Aorta (tissue), 5 donors: ENCODE data around the gene TMEM184C. TPM values are rescaled to one million over a fixed set of nuclear protein-coding genes. Genes with fewer than 3 reads are reported as not detected.

Source experiments
- ATAC-seq: fragments of 200-7000 bp; cut with Tn5 transposase; one replicate; pipeline ENCODE4 v1.9.1; 2022; ENCODE audit warnings: moderate library complexity; ENCODE audit not compliant: low FRiP score
- DNase-seq, 2 donors: peaks; one replicate each; pipeline ENCODE4 v3.0.0-alpha.2; 2020
- H3K27ac ChIP-seq, 2 donors: one replicate each; pipeline ENCODE4 v1.5.1; 2013; ENCODE audit warnings: low read length in 2 of 2, mild to moderate bottlenecking in 2 of 2, moderate library complexity in 2 of 2, control low read depth in 1 of 2, inconsistent platforms in 1 of 2, low read depth in 1 of 2
- H3K27me3 ChIP-seq, 2 donors: one replicate each; pipeline ENCODE4 v1.6.1; 2013; ENCODE audit warnings: control low read depth in 1 of 2, low read length in 1 of 2, mild to moderate bottlenecking in 1 of 2, moderate library complexity in 1 of 2; ENCODE audit not compliant: insufficient read depth in 2 of 2, control insufficient read depth in 1 of 2
- H3K36me3 ChIP-seq, 2 donors: one replicate each; pipeline ENCODE4 v1.6.1; 2013; ENCODE audit warnings: control low read depth in 1 of 2, low read length in 1 of 2, mild to moderate bottlenecking in 1 of 2; ENCODE audit not compliant: insufficient read depth in 2 of 2, control insufficient read depth in 1 of 2
- H3K4me1 ChIP-seq, 2 donors: one replicate each; pipeline ENCODE4 v1.6.1; 2013; ENCODE audit warnings: low read length in 2 of 2, control low read depth in 1 of 2, mild to moderate bottlenecking in 1 of 2, moderate library complexity in 1 of 2; ENCODE audit not compliant: insufficient read depth in 2 of 2, control insufficient read depth in 1 of 2
- H3K4me3 ChIP-seq, 2 donors: one replicate each; pipeline ENCODE4 v1.5.1; 2013; ENCODE audit warnings: low read length in 2 of 2, control low read depth in 1 of 2, mild to moderate bottlenecking in 1 of 2
- H3K9me3 ChIP-seq: one replicate; pipeline ENCODE4 v1.6.1; 2013; ENCODE audit warnings: mild to moderate bottlenecking, low read length; ENCODE audit not compliant: control insufficient read depth
- WGBS, 2 donors: extraction: QIAGEN DNeasy Blood & Tissue Kit; methylation state at CpG; one replicate each; pipeline ENCODE4 v1.1.7; 2013; 5-methylcytosine and 5-hydroxymethylcytosine counted together
- intact Hi-C, 2 donors: fragments of 100-400 bp; cut with DNase I; formaldehyde crosslinking; loops; one replicate each; pipeline versions ENCODE4 v1.14.2 to v1.15.0; 2022
- polyA plus RNA-seq, 2 donors: library from polyadenylated mRNA; stranded (reverse); fragments of 200-250 nt; gene quantifications; one replicate each; pipeline ENCODE4 v1.2.3, GENCODE V29; 2013
- total RNA-seq, 2 donors: library from RNA; stranded (reverse); fragmentation: NEBNext Ultra II Directional; extraction: Animal tissue kit (Norgen Biotek cat#: 25700); gene quantifications; one replicate each; pipeline ENCODE4 v1.2.1, GENCODE V29; 2021
- donor health status: healthy with polysubstance abuse.
- donor health status: Bipolar disorder and iron deficiency.
- donor health status: DM: no; HTN: no; CAD: no.
- donor health status: DM: no; HTN: no; CAD: no.
- donor health status: DM: yes; HTN: yes; CAD: no.

TMEM184C gene
- total and polyA plus RNA-seq, 4 donors = 10.6 to 23.5 (median 19.3) TPM

DNA sequence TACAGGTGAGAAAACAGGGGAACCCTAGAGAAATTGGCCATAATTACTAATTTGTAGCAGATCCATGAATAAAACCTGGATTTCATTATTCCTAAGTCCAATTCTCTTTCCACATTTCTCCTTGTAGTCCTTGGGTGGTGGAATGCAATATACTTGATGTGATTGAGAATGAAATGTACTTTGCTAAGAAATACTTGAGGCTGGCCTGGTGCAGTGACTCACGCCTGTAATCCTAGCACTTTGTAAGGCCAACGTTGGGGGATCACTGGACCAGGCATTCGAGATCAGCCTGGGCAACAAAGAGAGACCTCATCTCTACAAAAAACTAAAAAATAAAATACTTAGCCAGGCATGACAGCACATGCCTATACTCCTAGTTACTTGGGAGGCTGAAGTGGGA, 15.9 kb downstream of the TMEM184C start:
- ATAC-seq (no peak), DNase-seq (no peak)
- H3K4me3 ChIP-seq = no peak overlapping the region
- intact Hi-C loops = no loop called here
- no peaks in the 10 kb centered on the region for H3K27me3 ChIP-seq
- WGBS, 2 donors = 85 to 87% methylated on average over 3 of the region's 3 CpGs
- no peaks in the 10 kb centered on the region for H3K9me3 ChIP-seq
- H3K27ac ChIP-seq = no peak overlapping the region
- no peaks in the 10 kb centered on the region for H3K4me1 ChIP-seq
- H3K36me3 ChIP-seq = peaks cover 0 to 11% of the 10 kb centered on the region in 2 donors

DNA sequence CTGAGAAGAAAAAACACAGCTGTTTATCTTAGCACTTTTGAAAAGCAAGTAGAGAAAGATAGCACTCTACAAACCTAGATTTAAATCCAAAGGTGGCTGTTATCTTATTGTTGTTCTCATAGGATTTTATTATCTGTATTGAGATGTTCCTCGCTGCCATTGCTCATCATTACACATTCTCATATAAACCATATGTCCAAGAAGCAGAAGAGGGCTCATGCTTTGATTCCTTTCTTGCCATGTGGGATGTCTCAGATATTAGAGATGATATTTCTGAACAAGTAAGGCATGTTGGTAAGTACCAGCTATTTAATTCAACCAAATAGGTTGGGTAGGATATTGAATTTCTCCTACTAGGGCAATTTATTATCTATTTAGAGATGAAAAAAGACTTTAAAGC, 16.4 kb downstream of the TMEM184C start:
- intact Hi-C loops = no loop called here
- Histone ChIP-seq H3K36me3 (peaks cover 0 to 11% of the 10 kb centered on the region in 2 donors), H3K9me3 (no peaks in the 10 kb centered on the region), H3K27ac (no peak overlapping the region), H3K4me3 (no peak overlapping the region), H3K4me1 (no peaks in the 10 kb centered on the region), H3K27me3 (no peaks in the 10 kb centered on the region)
- DNase-seq (no peak), ATAC-seq (no peak)
- WGBS, 2 donors = 99 to 100% methylated on average over 1 of the region's 1 CpG

DNA sequence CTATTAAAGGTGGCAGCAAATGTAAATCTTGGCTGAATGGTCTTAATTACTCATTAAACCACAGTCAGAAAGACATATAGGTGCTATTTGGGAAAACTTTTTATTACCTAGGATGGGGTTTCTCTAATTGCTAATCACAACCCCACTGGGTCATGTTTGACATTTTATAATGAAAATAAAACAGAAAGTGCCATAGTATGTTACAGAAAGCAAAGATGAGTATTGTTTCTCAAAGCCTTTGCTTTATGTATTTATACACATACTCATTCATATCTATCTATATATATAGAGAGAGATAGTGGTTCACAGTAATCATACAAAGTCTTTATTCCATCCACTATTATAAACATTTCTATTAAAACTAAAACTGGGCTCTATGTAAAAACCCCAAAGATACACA, 18.2 kb downstream of the TMEM184C start:
- DNase-seq (no peak), ATAC-seq (no peak)
- Histone ChIP-seq H3K27me3 (no peaks in the 10 kb centered on the region), H3K36me3 (peaks cover 0 to 11% of the 10 kb centered on the region in 2 donors), H3K27ac (no peak overlapping the region), H3K4me1 (no peaks in the 10 kb centered on the region), H3K4me3 (no peak overlapping the region), H3K9me3 (no peaks in the 10 kb centered on the region)
- intact Hi-C loops = no loop called here

DNA sequence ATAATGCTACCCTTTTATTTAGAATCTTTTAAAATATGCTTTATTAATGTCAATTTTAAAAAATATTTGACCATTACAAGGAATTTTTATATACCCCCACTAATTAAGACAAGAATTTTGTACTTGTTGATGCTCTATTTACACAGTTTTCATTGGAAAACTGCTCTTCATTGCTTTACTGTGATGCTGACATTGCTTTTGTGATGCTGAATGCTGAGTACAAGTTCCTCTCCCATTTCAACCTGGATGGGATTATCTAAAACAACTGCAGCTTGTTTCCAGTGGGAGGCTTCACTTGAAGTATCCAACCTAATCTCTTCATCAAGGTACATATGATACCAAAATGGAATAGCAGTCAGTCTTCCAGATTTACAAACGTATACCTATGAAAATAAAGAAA, 21.2 kb downstream of the TMEM184C start:
- DNase-seq (no peak), ATAC-seq (no peak)
- Histone ChIP-seq H3K36me3 (peaks cover 0 to 8% of the 10 kb centered on the region in 2 donors), H3K27ac (no peak overlapping the region), H3K27me3 (no peaks in the 10 kb centered on the region), H3K4me1 (no peaks in the 10 kb centered on the region), H3K4me3 (no peak overlapping the region), H3K9me3 (no peaks in the 10 kb centered on the region)
- intact Hi-C loops = no loop called here
- WGBS, 2 donors = 50 to 54% methylated on average over 1 of the region's 1 CpG

DNA sequence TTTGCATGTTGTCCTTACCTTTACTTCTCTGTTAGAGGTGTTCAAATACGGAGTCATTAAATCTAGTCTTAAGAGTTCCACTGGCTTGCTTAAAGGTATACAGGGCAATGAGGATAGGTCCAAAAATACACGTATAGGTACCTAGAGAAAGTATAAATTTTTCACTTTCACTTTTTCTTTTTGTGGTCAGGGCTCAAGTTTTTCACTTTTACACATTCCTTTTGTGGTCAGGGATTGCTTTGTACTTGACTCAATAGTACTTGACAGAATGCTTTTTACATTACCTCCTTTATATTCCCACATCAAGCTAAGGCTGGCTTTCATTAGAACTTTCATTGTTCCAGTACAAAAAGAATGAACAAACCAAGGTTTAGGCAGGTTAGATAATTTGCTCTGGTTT, 21.7 kb downstream of the TMEM184C start:
- H3K36me3 ChIP-seq = peaks cover 0 to 6% of the 10 kb centered on the region in 2 donors
- H3K4me3 ChIP-seq = no peak overlapping the region
- DNase-seq (no peak), ATAC-seq (no peak)
- 72 to 73% methylated on average over 2 of the region's 2 CpGs for WGBS, 2 donors
- no peaks in the 10 kb centered on the region for H3K4me1 ChIP-seq
- intact Hi-C loops = no loop called here
- no peaks in the 10 kb centered on the region for H3K27me3 ChIP-seq
- no peaks in the 10 kb centered on the region for H3K9me3 ChIP-seq
- no peak overlapping the region for H3K27ac ChIP-seq

DNA sequence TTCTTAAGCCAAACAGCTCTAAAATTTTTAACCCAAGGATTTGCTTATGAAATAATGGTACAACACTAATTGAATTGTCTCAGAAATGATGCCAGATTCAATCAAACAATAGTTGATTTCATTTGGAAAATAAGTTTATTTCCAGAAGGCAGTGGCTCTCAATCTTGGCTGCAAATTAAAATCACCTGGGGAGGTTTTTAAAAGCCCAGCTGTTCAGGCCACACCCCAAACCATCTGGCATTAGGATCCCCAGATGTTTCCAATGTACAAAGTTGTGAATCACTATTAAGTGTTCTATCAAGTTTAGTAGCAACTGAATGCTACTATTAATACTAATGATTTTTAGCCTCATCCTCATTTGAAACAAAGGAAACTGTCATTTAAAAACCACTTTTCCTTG, 22.2 kb downstream of the TMEM184C start:
- no peaks in the 10 kb centered on the region for H3K4me1 ChIP-seq
- no peak overlapping the region for H3K27ac ChIP-seq
- H3K36me3 ChIP-seq = peaks cover 0 to 3% of the 10 kb centered on the region in 2 donors
- H3K27me3 ChIP-seq = no peaks in the 10 kb centered on the region
- no peak for ATAC-seq
- no peak for DNase-seq
- H3K4me3 ChIP-seq = no peak overlapping the region
- intact Hi-C loops = no loop called here
- H3K9me3 ChIP-seq = no peaks in the 10 kb centered on the region

DNA sequence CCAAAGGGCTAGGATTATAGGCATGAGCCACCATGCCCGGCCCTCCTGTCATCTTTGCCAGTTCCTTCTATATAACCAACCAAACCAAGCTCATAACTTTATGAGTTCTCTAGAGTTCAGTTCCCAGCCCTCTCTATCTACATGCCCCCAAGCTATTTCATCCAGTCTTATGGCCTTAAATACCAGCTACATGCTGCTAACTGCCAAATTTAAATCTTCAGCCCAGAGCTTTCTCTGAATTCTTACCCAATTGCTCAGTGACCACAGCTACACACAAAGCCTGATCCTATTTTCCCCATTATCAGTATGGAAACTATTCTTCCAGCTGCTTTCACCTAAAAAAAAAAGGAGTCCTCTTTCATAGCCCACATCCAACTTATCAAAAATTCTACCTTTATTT, 23.1 kb downstream of the TMEM184C start:
- intact Hi-C loops = no loop called here
- no peak overlapping the region for H3K4me3 ChIP-seq
- 97 to 100% methylated on average over 1 of the region's 1 CpG for WGBS, 2 donors
- H3K9me3 ChIP-seq = no peaks in the 10 kb centered on the region
- no peaks in the 10 kb centered on the region for H3K27me3 ChIP-seq
- peaks cover 0 to 3% of the 10 kb centered on the region in 2 donors for H3K36me3 ChIP-seq
- no peak for DNase-seq
- H3K27ac ChIP-seq = no peak overlapping the region
- no peak for ATAC-seq
- H3K4me1 ChIP-seq = no peaks in the 10 kb centered on the region

DNA sequence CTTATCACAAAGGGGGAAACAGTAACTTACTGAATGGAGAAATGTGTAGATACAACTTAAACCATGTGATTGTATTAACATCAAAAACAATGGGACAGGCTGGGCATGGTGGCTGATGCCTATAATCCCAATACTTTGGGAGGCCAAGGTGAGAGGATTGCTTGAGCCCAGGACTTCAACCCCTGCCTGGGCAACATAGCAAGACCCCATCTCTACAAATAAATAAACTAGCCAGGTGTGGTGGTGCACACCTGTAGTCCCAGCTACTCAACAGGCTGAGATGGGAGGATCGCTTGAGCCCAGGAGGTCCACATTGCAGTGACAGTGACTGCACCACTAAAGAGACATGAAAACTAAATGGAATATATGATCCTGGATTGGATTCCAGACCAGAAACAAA, 26.4 kb downstream of the TMEM184C start:
- intact Hi-C loops = no loop called here
- H3K36me3 ChIP-seq = no peaks in the 10 kb centered on the region
- no peaks in the 10 kb centered on the region for H3K27me3 ChIP-seq
- no peak overlapping the region for H3K27ac ChIP-seq
- ATAC-seq = no peak
- no peaks in the 10 kb centered on the region for H3K9me3 ChIP-seq
- no peak for DNase-seq
- peaks cover 0 to 3% of the 10 kb centered on the region in 2 donors for H3K4me1 ChIP-seq
- H3K4me3 ChIP-seq = no peak overlapping the region
- 98 to 100% methylated on average over 1 of the region's 1 CpG for WGBS, 2 donors

DNA sequence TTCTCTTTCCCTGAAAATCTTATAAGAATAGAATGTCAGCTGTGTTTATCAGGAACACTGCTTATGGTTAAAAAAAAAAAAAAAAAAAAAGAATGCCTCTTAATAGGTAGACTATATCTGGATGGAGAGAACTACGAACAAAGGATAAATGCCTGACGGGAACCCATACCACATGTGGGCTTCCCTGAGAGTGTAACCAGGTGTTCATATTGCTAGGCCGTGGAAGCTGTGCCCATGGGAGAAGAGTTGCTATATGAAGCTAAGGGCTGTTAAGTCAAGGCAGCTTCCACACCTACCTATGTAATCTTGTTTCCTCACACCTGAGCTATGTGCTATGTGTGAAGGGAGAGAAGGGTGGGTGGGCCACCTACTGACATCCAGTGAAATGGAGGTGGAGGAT, 27.3 kb downstream of the TMEM184C start:
- 96% methylated on average over 3 of the region's 3 CpGs for WGBS, 2 donors
- DNase-seq (no peak), ATAC-seq (no peak)
- Histone ChIP-seq H3K4me1 (peaks cover 0 to 3% of the 10 kb centered on the region in 2 donors), H3K27ac (no peak overlapping the region), H3K9me3 (no peaks in the 10 kb centered on the region), H3K27me3 (no peaks in the 10 kb centered on the region), H3K4me3 (no peak overlapping the region), H3K36me3 (no peaks in the 10 kb centered on the region)
- intact Hi-C loops = no loop called here
